Hypothalamus (tissue), 51 donors: ENCODE measurements around the gene CCDC146.
A peak's percentile ranks its signal among the peaks of the same experiment; 100 is the strongest.
"Not testable (repeated sequence)": the region's sequence is repeated elsewhere in the genome, so short reads cannot be mapped to it uniquely, and the experiment has no call there.

Experiments used
- DNase-seq, 51 donors: peaks; one replicate each; lab custom pipeline; 2025; lab: John Stamatoyannopoulos, UW

Gene CCDC146

DNA sequence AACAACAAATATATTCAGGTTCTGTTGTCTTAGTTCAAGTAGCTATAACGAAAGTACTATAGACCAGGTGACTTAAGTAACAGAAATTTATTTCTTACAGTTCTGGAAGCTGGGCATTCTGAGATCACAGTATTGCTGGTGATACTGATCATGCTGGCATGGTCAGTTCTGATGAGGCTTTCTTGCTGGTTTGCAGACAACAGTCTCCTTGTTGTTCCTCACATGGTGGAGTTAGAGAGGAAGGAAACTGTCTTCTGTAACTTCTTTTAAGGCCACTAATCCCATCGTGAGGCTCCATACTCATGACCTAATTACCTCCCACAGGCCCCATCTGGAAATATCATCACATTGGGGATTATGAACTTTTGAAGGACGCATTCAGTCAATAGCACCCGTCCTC, 17.9 kb downstream of the CCDC146 start:
- DNase-seq: not testable (repeated sequence)

DNA sequence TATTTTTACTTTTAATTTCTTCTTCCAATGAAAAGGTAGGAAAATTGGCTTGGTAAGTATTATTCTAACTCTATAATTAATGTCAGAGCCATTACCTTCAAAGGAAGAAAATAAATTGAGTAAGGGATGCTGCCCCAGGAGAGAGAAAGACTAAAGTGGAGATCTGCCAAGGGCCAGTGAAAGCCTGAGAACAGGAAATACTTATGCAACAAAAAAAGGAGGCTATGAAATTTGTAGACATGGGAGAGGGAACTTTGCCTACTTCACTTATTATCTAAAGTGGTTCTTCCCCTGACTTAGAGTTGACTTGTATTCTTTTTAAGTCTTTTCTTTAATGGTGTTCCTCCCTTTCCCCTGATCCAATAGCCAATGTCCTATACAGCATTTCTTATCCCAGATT, 29.8 kb downstream of the CCDC146 start:
- DNase-seq: not testable (repeated sequence)

DNA sequence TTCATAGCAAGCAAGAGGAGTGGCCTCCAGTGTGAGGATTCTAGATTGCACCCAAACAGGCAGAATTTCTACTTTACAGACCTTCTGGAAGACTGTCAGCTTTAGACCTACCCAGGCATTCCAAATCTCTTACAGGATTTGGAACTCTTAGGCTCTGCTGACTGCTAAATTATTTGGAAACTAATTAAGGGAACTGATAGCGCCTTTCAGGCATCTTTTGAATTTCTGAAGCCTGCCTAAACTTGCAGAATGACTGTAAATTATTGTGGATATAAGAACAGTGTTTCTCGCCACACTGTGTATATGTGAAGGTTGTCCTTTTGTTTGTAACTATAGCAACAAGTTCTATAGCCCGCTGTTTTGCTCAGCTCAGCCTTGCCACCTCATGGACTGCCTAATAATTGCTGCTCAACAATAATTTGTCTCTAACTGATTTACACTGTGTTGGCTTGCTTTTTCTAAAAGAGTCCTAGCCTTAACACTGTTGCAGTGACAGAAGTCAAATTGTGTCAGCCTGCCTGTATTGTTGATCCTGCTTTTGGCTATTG, 32.6 kb downstream of the CCDC146 start:
- DNase-seq: not testable (repeated sequence)

DNA sequence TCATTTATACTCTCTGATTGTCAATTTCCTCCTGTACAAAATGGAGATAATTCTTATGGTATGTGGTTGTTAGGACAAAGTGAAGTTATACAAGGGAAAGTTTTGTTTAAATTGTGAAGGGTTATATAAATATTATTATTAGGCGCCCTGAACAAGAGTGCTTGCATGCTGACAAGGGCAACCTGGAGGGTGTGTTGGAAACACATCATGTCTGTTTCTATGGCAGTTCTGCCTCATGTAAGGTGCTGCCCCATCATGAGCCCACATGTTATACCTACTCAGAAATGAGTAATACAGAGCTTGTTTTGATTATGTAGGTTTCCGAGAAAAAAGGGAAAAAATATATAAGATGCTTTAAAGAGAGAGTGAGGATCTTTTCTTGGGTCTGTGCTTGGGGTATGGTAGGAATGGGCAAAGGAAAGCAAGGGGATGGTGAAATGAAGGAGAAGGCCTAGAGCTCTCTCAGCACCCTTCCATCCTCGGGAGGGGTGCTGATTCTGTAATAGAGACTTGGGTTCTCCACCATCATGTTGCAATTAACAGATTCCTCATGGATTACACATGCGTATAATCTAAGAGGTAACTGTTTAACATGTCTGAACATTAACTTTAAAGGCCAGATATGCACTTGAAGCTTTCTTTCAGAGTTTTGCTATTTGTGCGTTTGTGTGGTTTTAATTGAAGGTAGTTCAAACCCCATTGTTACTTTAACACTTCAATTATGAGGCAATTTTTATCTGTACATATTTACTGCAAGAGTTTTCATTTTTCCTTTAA, 33.4 kb downstream of the CCDC146 start:
- DNase-seq: not testable (repeated sequence)

DNA sequence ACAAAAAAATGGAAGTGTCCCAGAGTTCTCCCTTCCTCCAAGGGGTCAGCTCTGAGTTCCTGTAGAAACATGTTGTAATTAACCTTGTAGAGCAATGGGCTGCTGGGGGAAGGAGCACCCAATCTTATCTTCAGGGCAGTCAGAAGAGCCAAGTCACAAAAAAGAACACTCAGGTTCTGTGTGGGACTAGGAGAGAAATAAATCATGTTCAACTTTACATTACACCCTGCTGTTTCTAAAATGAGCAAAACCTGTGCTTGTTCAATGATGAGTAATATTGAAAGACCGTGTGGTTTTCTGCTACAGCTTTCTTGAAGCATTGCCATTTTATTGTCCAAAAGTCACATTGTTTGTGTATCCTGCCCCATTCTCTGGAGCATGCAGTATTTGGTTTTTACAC, 34.6 kb downstream of the CCDC146 start:
- not testable (repeated sequence) for DNase-seq

DNA sequence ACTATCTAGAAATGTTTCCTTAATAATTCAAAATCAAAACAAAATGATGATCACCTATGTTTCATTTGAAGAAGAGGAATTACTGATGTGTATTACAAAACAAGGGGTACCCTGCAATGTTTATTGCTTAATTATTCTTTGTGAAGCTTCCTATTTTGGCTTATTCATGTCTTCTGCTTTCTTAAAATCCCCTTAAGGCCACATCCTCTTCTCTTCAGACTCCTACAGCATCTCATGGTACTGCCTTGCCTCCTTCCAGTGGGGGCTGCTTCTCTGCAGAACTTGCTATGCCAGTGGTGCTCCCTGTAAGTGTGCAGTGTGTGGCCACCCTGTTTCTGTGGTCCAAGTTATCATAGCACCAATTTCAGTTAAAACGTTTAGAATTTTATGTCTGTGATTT, 35.0 kb downstream of the CCDC146 start:
- no peak for DNase-seq

DNA sequence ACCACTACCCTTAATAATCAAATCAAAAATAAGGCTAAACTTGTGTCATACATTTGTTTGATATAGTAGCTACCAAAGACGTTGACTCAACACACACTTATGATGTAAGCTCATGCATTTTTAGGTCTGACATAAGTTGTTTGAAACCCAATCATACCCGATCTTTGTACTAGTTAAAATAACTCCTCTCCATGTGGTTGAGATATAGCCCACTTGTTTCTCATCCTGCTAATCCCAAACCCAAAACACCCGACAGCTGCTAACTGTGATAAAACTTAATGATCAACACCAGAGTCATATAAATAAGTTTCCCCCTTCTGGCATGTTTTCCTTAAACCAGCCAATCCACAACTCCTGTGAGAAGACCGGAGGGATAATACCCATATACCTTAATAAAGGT, 48.7 kb downstream of the CCDC146 start:
- not testable (repeated sequence) for DNase-seq

DNA sequence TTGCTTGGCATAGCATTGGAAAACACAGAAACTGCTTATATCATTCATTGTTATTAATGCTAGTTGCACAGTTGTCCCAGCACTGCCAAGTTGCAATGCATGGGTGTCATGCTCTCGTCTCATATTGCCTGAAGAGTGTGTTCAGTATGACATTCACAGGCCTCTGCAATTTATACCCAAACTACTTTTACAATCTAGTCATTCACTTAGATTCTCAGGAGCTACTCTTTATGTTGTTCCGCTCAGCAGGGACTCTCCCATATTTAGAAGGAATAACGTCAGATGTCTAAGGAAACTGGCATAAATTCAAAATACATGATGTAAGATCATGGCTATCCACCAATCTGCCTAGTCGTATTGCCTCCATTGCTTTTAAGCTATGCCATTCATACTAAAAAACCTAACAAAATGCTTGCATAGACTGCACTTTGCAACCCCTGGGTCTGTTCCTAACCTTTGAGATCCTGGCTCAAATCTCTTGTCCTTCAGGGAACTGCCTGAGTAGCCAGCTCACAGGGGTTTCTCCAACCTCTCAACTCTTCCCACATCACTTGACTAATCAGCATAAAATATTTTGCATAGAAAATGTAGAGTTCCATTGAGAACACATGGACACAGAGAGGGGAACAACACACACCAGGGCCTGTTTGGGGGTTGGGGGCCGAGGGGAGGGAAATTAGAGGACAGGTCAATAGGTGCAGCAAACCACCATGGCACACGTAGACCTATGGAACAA, 50.2 kb downstream of the CCDC146 start:
- DNase-seq: not testable (repeated sequence)

DNA sequence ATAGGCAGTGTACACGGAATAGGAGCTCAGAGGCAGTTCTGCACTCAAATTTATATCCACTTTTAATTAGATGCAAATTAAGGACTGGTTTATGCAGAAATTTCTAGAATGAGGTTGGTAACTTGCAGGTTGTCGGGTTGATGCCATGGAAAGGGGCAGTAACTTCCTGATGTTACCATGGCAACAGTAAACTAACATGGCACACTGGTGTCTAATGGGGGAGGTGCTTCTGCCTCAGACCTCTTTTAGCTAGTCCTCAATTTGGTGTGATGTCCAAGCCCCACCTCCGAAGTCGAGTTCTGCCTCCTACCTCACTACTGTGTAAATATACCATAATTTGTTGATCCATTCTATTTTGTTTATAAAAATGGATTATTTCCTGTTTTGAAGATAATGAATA, 52.0 kb downstream of the CCDC146 start:
- not testable (repeated sequence) for DNase-seq

DNA sequence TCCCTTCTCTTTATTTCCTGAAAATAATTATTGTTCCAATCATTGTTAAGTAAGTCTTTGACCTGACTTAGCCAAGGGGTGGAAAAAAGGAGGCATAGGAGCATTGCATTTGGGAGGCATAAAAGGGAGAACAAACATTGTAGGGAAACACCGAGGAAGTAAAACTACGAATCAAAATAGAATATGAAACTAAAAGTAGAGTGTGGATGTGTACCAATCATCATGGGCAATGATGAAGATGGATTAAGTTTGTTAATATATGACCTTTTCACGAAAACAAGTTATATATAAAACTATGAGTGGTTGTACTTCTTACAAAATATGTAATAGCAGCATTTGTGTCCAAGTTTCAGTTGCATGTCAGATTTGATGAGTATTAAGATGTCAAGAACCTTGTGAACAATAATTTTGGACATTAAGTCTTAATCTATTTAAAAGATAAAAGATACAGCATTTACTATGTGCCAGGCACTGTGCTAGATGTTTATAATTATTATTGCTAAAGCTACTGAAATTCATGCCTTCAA, 52.9 kb downstream of the CCDC146 start:
- DNase-seq: not testable (repeated sequence)

DNA sequence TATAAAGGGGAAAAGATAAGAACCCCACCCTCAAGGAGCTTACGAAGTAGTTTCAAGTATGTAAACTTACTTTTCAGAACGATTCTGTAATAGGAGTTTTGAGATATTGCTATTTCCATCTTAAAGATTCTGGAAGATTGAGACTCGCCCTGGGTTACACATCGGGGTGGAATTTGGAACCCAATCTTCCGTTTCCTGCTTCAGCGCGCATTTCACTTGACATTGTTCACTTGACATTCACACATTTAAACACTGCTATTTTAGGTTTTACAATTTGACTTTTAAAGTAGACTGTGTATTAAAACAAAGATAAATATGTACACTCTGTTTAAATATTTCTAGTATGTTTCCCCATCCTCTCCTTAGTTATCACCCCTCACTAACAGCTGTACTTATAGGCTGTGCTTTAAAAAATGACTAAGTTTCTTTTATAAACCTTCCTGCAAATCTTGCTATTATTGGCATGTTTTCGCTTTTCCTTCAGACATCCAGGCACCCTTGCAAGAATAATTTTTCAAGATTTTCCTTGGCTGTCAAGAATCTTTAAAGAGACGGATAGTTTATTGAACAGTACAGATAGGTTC, 55.0 kb downstream of the CCDC146 start:
- DNase-seq: not testable (repeated sequence)

DNA sequence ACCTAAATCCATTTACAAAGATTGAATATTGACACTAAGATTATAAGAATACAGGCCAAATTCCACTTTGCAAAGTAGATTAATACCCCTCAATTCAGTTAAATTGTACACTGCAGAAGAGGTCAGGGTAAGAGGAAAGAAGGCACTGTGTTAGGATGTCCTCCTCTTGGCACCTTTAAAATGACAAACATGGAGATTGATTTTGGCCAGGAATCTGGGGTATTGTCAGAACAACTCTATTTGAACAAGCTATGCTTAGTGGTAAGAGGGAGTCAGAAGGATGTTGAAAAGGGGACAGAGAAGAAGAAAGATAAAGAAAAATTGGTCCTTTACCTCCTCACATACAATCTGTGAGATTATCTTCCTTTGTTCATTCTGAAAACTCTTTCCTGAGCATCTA, 55.6 kb downstream of the CCDC146 start:
- not testable (repeated sequence) for DNase-seq

DNA sequence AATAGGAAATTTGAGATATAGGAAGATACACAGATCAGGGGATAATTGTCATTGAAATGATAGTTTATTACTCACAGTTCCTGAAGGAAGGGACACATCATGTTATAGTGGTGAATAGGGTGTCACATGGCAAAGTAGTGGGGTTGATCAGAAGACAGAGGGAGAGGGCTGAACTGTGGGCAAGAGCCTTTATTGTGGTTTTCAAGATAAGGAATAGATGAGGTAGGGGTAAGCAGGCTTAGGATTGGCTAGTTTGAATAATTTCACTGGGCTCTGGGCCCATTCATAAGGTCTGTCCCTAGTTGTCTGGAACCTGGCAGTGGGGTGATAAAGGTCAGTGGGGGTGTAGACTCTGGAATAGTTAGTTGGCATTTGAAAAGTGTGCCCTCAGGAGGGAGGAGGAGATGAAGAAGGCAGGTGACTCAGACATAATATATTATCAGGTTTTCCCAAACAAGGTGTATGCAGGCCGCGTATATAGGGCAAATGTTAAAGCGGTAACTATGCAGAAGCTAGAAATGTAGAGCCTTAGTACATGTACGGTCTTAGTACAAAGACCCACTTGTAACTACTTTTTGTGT, 58.7 kb downstream of the CCDC146 start:
- no peak for DNase-seq

DNA sequence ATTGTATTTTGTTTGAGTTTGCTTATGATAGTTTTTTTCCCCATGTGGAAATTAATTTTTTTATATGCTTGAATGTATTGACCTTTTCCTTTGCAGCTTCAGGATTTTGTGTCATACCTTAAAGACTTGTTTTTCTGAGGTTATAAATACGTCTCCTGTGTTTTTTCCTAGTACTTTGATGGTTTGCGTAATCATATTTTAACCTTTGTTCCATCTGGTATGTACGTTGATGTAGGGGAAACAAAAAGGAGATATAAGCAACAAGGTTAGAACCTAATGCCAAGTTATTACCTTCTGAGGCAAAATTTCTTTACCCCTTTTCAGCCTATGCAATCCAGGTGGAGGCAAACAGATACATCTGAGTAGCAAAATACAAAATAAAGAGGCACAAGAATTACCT, 59.3 kb downstream of the CCDC146 start:
- no peak for DNase-seq

DNA sequence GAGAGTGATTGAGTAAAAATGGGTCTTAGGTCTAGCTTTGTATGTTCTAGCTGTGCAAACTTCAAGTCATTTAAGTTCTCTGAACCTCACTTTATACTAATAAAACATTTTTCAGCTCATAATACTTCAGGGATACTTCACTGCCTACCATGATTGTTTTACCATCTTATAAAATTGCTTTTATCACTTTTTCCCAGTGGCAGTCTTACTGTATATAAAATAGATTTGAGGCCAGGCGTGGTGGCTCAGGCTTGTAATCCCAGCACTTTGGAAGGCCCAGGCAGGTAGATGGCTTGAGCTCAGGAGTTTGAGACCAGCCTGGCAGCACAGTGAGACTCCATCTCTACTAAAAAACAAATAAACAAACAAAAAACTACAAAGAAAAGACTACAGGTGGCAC, 59.8 kb downstream of the CCDC146 start:
- DNase-seq: no peak

DNA sequence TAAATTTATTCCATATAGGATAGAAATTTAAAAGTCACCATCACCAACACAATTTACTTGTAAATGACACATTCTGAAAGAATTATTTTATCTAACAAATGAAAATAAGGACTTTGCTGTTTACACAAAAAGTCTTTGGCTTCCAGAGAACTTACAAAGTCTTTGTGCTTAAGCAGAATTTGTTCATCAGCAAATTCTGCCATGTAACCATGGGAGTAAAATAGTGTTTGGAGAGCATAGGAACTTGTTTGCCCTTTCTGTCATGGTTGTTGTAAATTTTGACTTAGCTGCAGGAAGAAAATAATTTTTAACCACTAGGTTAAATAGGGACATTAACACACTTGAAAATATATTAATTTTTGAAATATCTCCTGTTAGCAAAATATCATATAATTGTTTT, 62.0 kb downstream of the CCDC146 start:
- DNase-seq: no peak

DNA sequence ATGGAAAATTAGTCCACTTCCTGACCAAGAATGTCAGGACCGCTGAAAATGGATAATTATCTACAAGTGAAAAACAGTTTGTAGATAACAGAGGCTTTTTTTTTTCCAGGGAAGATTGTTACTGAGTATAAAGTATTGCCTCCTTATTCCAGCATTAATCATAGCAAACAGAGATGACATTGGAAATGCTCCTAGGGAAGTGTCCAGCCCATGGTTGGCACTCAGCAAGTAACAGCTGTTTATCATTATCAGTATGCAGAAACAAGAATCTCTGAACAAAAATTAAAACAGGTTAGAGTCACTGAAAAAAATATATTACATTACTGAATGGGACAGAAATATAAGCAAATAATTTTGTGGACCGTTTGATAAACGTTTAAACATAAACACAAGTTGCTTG, 62.6 kb downstream of the CCDC146 start:
- no peak for DNase-seq

DNA sequence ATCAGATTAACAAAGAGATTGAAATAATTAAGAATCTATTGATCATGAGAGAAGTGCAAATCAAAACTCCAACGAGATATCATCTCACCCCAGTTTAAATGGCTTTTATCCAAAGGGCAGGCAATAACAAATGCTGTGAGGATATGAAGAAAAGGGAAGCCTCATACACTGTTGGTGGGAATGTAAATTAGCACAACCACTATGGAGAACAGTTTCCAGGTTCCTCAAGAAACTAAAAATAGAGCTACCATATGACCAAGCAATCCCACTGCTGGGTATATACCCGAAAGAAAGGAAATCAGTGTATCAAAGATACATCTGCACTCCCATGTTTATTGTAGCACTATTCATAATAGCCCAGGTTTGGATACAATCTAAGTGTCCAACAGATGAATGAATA, 63.5 kb downstream of the CCDC146 start:
- DNase-seq: no peak

DNA sequence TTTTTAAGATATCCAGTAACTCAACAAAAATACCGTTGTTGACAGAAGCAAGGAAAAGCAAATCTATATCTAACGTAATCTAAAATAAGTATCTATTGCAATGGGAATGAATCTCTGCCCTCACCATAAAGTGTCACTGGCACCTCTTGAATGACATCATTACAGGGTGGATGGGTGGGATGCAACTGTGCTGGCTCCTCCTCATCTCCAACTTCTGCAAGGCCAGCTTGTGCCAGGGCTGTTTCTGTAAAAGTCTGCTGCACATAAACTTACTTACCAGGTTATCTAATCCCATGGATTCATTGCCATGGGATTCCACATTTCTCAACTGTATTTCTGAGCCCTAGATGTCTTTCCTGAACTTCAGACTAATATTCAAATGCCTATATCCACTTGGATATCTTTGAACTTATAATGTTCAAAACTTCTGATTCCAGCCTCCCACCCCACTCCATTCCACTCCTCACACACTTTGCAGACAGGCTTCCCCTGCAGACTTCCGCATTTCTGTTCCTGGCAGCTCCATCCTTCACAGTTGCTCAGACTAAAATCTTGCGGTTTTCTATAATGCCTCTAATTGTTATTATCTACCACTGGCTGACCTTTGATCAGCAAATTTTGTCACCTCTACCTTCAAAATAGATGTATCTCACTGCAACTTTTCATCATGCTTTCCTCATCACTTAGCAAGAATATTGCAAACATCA, 66.5 kb downstream of the CCDC146 start:
- peak in 1 of 51 donors; percentile 2 for DNase-seq

DNA sequence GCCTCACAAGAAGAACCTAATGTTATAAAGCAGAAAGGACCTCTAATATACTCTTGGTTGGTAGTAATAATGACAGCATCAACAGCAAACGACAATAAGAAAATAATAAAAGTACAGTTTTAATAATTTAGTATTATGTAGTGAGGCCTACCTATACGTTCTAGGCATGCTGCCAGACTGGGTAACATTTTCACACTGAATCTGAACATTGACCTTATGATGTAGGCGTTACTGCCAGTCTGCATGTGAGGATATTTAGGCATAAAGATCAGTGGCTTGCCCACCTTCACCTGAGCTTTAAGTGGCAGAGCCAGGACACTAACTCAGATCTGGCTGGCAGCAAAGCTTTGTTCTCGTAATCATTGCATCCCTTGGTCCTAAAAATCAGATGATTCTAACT, 74.7 kb downstream of the CCDC146 start:
- DNase-seq: no peak
